HG03280 (cell line): ENCODE measurements around the gene RAB5B.
"Not testable (repeated sequence)": the region's sequence is repeated elsewhere in the genome, so short reads cannot be mapped to it uniquely, and the experiment has no call there.

Experiments used
- ATAC-seq: cut with Tn5 transposase; IDR thresholded peaks from one replicate; pipeline ENCODE4 v1.9.1; 2021; ENCODE audit warnings: mild to moderate bottlenecking, moderate library complexity; ENCODE audit not compliant: unreplicated experiment

RAB5B gene

DNA sequence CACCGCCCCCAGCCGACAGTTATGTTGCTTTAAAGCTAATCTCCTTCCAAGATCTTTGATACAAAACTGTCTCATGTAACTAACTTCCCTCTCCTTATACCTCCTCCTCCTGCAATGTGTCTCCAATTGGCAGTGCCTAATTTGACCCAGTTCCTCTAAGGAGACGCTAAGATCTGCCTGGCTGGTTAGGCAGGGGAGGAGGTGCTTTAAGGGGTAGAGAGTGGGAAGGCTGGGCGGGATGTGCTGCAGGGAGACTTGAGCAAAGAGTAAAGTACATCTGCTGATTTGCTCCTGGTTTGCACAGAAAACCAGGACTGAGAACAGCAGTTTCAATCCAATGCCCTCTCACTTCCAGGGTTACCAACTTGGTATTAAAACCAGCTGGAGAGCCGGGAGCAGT, 39.6 kb downstream of the RAB5B start:
- no peak for ATAC-seq

DNA sequence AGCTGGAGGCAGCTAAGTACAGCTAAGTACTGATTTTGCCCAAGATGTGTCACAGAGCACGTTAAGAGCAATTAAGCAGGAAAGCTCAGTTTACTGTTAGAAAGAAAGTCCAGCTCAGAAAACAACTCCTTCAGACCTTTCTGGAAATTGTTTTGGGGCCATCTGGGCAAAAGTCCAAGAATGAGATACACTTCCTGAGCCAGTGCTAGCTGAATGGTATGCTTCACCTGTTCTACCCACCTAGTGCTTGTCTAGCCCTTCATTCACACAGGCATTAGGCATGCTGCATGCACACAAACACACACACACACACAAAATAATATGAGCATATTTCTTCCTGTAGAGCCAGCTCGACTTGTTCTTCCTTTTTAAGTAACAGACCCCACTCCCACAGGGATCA, 40.3 kb downstream of the RAB5B start:
- ATAC-seq: no peak

DNA sequence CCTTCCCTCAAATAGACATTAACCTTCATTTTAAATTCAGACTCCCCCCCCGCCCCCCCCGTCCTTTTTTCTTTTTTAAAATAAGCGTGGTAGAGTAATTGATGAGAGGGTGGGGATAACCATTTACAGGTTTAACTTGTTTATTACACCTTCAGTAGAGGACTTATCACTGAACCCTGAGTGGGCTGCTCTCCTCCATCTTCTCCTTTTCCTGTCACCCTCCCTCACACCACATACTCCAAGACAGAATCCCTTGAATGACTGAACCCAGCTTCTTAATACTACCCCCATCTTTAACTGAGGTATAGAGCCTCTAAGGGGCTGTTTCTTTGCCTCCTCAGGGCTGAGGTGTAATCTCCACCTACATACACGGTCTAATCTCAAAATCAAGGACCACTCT, 43.3 kb downstream of the RAB5B start:
- ATAC-seq: no peak

DNA sequence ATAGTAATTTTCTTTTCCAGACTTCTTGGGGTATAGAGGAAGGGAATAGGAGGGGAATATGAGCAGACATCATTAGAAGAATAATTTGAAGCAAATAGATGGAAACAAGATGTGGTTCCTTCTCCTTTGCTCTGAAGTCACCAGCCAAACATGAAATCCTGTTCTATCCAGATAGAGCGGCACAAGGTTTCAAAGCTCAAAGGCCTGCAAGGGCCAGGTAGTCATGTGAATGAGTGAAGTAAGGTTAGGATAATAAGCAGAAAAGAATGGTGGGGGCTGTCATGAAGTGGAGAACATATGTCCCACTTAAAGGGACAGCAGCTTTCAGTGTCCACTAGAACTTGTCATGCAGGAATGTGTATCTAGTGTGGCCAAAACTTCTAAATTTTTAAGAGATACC, 44.5 kb downstream of the RAB5B start:
- ATAC-seq: no peak

DNA sequence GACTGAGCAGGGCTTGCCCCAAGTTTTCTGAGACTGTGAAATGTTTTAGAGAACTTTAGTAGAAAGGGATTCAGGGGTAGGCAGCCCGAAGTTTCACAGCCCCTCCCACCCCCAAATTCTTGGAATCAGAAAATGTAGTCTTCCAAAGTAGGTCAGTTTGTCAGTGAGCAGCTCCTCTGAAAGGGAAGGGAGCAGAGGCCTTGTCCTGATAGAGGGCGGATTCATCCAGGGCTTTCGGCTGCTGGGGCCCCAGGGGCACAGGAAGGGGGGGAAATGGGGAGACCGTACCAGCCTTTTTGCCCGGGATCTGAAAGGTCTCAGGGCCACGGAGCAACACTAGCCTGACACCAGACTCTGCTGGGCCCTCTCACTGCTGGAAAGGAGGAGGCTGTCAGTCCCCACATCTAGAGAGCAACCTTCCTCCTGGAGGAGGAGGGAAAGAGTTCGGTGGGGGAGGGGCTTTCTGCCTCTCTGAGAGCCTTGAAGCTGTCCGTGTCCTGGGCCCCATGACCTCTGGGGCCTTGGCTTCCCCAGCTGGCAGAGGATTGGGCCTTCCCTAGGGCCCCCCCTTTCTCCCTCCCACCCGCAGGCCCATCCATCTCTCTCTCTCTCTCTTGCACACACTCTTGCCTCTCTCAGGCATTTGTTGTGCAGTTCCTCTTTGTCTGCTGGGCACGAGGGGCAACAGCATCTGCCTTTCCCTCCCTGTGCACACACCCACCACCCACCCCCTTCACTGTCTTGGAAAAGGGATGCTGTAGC, 46.7 kb downstream of the RAB5B start, which contains the start of gene IKZF4:
IKZF4 (plus strand) TSS at position 621 of the 762 bp plus-strand sequence. CDS start 451 bp downstream, outside the sequence.
- ATAC-seq: no peak

DNA sequence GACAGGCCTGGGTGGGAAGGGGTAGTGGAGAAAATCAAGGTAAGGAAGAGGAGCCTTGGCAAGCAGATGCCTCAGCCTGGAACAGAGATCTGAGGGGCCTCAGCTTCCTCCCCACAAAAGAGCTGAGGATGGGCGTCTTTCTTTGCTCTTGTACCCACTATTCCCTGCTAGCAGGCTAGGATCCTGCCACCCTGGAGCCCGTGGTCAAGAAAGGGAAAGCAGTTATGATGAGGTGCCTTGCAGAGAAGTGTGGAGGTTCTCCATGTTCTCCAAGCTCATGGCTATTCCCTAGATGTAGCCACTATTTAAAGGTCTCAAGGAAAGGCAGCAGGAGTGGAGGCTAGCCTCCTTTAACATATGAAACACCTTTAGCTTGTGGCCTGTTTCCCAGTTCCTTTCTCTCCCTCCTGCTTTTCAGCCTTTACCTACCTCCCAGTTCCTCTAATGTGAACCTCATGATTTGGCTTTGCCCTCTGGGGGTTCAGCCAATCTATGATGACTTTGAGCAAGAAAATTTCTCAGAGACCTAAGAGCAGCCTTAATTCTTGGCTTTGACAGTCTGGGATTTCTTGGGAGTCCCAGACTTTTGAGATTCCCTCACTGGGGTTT, 48.1 kb downstream of the RAB5B start:
- ATAC-seq: no peak

DNA sequence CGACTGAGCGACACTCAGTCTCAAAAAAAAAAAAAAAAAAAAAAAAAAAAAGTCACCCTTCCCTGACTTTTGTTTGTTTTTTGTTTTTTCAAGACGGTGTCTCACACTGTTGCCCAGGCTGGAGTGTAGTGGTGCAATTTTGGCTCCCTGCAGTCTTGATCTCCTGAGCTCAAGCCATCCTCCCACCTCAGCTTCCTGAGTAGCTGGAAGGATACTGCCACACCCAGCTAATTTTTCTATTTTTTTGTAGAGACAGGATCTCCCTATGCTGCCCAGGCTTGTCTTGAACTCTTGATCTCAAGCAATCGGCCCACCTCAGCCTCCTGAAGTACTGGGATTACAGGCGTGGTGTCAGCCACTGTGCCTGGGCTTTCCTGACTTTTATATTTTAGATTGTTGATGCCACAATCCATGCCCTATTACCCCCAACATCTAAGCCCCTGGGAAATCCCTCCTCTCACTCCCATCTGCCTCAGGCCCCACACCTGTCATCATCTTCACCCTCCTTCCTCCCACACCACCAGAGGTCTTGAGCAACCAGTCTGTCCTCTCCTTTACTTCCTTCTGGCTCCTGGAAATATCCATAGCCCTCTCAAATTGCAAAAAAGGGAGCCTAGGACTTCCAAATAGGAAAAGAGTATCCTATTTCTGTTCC, 54.8 kb downstream of the RAB5B start:
- ATAC-seq: no peak

DNA sequence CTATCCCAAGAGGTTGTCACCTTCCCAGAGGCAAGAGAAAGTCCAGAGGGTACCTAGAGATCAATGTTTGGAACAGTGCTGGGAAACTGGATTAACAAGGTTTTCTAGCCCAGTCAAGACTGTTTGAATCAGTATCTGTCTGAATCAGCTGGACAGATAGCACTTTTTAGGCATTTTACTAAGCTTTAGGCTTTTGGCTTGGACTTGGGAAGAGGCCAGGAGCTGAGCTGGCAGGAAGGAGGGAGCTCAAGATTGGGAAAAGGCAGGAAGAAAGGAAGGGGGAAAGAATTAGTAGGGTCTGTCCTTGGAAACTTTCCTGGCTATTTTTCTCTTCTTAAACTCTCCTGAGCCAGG, 55.3 kb downstream of the RAB5B start:
- ATAC-seq: no peak

DNA sequence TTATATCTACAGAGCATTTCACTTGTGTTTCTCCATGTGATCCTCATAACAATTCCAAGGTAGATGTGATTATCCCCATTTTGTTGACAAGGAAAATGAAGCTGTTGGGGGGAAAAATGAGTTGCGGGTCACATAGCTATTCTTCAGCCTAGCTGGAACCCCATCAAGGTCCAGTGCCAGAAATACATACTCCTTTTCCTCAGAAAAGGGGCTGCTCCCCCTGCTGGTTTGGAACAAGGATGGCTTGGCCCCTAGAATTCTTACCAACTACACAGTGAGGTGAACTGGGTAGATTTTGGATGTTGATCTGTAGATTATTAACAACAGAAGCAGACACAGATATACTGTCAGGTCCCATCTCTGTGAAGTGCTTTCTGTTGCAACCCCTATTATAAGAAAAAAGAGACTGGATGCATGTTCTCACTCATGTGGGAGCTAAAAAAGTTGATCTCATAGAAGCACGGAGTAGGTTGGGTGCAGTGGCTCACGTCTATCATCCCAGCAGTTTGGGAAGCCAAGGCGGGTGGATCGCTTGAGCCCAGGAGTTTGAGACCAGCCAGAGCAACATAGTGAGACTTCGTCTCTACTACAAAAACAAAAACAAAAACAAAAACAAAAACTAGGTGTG, 55.9 kb downstream of the RAB5B start:
- ATAC-seq: no peak

DNA sequence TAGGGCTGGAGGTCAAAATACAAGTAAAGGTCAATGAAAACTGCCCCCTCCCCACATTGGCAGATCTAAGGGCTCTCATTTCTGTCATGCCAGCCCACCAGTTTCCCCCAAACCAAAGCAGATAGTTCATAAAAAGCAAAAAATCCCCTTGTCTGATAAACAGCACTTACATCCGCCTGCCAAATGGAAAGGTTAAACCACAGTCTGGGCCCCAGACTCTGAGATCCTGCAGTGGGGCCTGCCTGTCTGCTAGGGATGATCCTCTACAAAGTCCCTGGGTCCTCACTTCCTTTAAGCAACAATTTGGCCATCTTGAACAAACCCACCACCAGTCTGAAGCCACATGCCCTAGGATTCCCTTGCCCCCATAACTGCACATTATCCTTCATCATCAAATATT, 58.1 kb downstream of the RAB5B start:
- ATAC-seq: no peak

DNA sequence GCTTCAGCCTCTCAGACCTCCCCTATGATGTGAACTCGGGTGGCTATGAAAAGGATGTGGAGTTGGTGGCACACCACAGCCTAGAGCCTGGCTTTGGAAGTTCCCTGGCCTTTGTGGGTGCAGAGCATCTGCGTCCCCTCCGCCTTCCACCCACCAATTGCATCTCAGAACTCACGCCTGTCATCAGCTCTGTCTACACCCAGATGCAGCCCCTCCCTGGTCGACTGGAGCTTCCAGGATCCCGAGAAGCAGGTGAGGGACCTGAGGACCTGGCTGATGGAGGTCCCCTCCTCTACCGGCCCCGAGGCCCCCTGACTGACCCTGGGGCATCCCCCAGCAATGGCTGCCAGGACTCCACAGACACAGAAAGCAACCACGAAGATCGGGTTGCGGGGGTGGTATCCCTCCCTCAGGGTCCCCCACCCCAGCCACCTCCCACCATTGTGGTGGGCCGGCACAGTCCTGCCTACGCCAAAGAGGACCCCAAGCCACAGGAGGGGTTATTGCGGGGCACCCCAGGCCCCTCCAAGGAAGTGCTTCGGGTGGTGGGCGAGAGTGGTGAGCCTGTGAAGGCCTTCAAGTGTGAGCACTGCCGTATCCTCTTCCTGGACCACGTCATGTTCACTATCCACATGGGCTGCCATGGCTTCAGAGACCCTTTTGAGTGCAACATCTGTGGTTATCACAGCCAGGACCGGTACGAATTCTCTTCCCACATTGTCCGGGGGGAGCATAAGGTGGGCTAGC, 60.9 kb downstream of the RAB5B start:
- no peak for ATAC-seq

DNA sequence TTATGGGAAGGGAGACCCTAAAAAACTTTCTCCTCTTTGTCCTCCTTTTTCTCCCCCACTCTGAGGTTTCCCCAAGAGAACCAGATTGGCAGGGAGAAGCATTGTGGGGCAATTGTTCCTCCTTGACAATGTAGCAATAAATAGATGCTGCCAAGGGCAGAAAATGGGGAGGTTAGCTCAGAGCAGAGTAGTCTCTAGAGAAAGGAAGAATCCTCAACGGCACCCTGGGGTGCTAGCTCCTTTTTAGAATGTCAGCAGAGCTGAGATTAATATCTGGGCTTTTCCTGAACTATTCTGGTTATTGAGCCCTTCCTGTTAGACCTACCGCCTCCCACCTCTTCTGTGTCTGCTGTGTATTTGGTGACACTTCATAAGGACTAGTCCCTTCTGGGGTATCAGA, 63.3 kb downstream of the RAB5B start:
- ATAC-seq: no peak

DNA sequence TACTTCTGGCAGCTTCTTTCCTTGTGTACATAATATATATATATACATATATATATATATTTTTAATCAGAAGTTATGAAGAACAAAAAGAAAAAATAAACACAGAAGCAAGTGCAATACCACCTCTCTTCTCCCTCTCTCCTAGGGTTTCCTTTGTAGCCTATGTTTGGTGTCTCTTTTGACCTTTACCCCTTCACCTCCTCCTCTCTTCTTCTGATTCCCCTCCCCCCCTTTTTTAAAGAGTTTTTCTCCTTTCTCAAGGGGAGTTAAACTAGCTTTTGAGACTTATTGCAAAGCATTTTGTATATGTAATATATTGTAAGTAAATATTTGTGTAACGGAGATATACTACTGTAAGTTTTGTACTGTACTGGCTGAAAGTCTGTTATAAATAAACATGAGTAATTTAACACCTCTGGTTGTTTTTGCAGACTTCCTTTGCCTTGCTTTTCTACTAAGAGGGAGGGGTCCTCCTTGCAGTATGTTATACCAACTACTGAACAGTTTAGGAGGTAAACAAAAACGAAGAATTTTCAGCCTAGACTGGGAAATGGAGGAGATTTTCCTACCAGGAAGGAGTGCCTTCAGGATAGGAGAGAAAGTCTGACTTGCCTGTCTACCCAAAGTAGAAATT, 64.3 kb downstream of the RAB5B start:
- ATAC-seq: no peak

DNA sequence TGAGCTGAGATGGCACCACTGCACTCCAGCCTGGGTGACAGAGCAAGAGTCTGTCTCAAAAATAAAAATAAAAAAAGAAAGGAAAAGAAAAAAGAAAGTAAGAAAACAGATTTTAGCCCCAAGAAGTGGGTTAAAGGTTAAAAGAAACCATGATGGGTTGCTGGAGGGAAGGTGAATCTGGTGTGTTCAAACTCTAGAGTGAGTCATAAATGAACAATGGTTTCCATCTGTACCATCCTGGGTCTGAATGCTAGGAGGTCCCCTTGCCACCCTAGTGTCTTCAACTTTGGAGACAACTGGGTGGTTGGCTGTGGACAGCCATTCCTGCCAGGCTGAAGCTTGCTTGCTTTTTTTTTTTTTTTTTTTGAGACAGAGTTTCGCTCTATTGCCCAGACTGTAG, 66.3 kb downstream of the RAB5B start:
- no peak for ATAC-seq

DNA sequence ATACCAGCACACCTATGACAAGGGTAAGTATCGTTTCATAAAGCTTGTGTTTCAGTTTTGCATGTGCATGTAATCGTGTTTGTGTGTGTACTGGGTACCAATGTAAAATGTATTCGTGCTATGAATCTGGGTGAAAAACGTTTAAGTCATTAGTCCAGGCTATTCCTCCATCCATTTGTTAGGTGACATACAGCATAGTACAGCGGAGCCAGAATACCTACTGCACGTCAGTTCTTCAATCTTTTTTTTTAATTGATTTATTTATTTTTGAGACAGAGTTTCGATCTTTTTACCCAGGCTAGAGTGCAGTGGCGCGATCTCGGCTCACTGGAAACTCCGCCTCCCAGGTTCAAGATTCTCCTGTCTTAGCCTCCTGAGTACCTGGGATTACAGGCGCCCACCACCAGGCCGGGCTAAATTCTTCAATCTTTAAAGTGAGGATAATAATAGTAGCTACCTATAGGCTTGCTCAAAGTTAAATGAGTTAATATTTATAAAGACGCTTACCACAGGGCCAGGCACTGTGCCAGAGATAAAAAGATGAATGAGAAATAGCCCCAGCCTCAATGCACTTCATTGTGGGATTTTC, 67.2 kb downstream of the RAB5B start:
- no peak for ATAC-seq

DNA sequence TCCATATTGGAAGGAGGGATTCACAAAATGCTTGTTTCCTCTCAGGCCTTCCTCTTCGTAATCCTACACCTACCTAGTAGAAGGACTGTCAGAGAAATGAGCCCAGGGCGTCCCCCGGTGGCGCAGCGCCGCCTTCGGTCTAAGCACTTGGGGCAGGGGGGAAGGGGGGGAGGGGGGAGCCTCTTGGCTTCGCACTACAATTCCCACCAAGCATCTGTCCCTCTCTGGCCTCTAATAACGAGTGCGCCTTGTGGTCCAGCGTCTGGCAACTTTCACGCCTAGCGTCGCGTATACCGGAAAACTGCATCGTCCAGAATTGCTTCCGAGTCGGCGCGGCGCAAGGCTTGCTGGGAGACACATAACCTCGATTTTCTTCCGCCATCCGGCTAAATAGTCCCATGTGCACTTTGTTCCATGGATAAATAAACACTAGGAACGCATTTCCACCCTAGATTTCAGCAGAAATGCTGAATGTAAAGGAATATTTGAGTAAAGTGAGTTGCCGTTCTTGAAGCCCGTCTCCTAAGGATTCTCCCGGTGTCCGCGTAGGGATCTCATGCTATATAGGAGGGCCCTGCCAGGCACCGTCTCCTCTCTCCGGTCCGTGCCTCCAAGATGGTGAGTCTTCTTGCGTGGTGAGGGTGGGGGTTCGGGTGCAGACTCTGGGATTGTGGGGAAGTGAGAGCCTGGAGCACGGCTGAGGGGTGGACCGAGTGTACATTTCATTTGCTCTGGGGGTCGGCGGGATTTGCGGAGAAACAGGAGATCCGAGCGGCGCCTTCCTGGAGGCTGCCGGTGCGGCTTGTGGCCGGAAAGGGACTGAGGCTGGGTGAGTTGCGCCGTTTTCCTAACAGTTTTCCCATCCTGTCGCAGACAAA, 67.9 kb downstream of the RAB5B start, which contains the start of gene RPS26:
RPS26 (plus strand) TSS at position 367 of the 878 bp plus-strand sequence; CDS start at position 616, 249 bp downstream.
- peak; percentile 95 for ATAC-seq

DNA sequence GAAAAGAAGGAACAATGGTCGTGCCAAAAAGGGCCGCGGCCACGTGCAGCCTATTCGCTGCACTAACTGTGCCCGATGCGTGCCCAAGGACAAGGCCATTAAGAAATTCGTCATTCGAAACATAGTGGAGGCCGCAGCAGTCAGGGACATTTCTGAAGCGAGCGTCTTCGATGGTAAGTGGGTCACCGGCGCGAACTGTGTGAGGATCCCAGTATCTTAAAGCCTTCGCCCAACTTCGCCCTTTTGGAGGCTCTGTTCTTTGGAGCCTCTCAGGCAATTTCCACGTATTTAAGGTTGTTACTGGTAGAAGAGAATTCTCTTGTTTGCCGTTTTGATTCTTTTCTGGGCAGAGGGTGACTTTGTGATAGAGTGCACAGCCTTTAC, 68.5 kb downstream of the RAB5B start:
- ATAC-seq: not testable (repeated sequence)

DNA sequence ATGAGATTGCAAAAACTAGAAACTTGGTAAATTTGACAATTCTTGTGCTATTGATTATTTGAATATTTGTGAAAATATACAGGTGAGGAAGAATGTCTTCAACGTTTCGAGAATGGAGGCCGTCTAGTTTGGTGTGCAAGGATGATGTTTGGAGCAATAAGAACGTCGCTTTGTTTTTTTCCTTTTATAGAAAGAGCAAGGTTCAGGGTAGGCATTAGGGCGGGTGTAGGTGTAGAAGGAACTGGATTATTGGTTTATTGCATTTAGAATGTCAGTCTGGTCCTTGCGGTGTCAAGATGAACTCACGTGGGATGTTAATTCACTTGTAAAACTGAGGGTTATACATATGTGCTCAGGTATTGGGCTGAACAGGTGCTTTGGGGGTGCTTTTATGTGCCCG, 69.0 kb downstream of the RAB5B start:
- ATAC-seq: no peak
